ENCODE results near the gene TNFRSF17.

TNFRSF17 gene

DNA sequence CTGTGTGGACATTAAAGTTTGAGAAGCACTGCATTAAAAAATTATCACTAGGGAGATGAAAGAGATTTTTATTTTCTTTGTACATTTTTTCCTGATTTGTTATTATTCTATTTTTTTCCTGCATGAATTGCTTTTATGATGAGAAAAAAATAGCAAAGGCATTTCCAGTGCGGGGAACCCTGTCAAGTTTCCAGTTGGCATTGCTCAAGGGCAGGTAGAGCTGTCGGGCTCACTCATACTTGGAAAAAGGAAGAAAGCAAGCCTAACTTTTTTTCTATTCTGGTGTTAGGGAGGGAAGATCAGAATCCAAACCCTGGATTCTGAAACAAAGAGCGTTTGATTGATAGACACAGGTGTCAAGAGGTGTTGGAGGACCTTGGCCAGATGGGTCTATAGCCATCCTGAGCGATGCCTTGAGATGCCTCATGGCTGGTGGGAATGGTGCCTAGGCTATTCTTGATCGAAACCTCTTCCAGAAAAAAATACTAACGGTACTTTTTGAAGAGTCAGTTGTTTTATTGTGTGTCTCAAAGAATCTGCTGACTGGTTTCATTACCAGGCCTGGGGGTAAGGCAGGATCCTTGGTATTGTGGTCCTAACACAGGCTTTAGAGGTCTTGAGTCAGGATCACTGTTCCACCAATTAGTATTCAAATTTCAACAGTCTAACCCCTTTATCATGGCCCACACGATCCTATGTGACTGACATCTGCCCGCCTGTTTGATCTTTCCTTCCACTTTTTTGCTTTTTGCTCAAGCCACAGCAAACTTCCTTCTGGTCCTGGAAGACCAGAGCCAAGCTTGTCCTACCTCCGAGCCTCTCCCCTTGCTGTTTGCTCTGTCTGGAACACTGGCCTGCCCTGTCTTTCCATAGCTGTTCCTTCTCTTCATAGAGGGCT lies 31.7 kb downstream of the TNFRSF17 start:
- TF ChIP-seq, protein P1, sequence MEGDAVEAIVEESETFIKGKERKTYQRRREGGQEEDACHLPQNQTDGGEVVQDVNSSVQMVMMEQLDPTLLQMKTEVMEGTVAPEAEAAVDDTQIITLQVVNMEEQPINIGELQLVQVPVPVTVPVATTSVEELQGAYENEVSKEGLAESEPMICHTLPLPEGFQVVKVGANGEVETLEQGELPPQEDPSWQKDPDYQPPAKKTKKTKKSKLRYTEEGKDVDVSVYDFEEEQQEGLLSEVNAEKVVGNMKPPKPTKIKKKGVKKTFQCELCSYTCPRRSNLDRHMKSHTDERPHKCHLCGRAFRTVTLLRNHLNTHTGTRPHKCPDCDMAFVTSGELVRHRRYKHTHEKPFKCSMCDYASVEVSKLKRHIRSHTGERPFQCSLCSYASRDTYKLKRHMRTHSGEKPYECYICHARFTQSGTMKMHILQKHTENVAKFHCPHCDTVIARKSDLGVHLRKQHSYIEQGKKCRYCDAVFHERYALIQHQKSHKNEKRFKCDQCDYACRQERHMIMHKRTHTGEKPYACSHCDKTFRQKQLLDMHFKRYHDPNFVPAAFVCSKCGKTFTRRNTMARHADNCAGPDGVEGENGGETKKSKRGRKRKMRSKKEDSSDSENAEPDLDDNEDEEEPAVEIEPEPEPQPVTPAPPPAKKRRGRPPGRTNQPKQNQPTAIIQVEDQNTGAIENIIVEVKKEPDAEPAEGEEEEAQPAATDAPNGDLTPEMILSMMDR (conservative IDR thresholded peaks at IDR 0.05), result no peak
- no peak for TF ChIP-seq ZFX (IDR thresholded peaks at IDR 0.05)

GRCh38 chr16:12000032-12000431 lies 35.0 kb downstream of the TNFRSF17 start:
- H3K27ac ChIP-seq, result no peak overlapping the region
- TF ChIP-seq ZFX (IDR thresholded peaks at IDR 0.05), result no peak
- TF ChIP-seq, protein P1 (conservative IDR thresholded peaks at IDR 0.05), result no peak

More for the DNA sequence above, 31.7 kb downstream of the TNFRSF17 start:
- H3K27ac ChIP-seq, result no peak overlapping the region

DNA sequence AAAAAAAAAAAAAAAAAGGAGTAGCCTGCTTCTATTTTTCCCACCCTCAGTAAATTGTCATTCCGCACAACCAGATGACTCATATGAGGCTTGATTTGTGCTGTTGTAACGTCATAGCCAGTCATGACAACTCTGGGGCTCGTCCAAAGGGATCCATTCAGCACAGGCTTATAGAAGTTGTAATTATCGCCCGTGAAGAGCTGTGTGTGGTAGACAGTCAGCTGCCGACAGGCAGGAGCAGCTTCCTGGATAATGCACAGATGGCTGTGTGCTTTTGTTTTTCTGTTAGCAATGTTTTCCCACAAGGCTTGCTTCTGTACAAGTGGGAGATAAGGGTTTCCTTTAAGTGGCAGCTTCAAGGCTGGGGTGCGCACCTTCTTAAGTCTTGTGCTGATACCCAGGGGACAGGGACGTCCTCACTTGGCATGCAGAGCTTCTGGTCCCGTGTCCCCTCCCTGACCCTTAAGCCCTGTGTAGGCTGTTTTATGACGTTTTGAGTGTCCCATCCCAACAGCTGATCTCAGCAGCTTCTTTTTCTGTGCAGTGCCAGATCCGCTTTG lies 37.5 kb downstream of the TNFRSF17 start:
- TF ChIP-seq ZFX (IDR thresholded peaks at IDR 0.05), result no peak
- TF ChIP-seq, protein P1 (conservative IDR thresholded peaks at IDR 0.05), result no peak
- H3K27ac ChIP-seq, result no peak overlapping the region

- TF ChIP-seq ZFX (IDR thresholded peaks at IDR 0.05), result no peak
- TF ChIP-seq, protein P1 (conservative IDR thresholded peaks at IDR 0.05), result no peak
- no peak overlapping the region for H3K27ac ChIP-seq
Measured at GRCh38 chr16:12006637-12007036, 41.6 kb downstream of the TNFRSF17 start.

GRCh38 chr16:12009462-12009861 lies 44.5 kb downstream of the TNFRSF17 start:
- TF ChIP-seq ZFX (IDR thresholded peaks at IDR 0.05), result no peak
- TF ChIP-seq, protein P1 (conservative IDR thresholded peaks at IDR 0.05), result no peak
- H3K27ac ChIP-seq, result no peak overlapping the region

DNA sequence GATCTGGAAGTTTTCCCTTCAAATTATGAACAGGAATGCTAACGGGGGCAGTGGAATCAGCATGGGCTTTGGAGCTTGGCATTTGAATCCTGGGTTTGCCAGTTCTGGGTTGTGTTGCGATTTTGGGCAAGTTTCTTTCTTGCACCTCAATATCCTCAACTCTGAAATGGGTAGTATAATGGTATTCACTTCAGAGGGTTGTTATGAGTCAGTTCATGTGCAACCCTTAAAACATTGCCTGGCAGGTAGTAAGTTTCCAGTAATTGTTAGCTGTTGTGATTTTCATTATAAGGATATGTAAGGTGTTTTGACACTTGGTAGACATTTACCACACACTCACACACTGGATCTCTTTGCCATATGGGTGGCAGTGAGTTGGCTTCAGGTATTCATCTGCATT lies 44.9 kb downstream of the TNFRSF17 start:
- no peak overlapping the region for H3K27ac ChIP-seq
- TF ChIP-seq, protein P1 (conservative IDR thresholded peaks at IDR 0.05), result no peak
- no peak for TF ChIP-seq ZFX (IDR thresholded peaks at IDR 0.05)
